H1 (cell line): ENCODE results near the gene PLCXD1.

Source experiments
- EP300 ChIP-seq, 2 experiments: IDR thresholded peaks; 1 replicate in 1 of 2; 2 replicates in 1 of 2; pipeline ENCODE4 v1.6.1; 2011 to 2012; ENCODE audit warnings: low read depth in 2 of 2, low read length in 2 of 2, mild to moderate bottlenecking in 2 of 2, borderline replicate concordance in 1 of 2, inconsistent platforms in 1 of 2, moderate library complexity in 1 of 2
- POLR2A ChIP-seq, 2 experiments: IDR thresholded peaks; 1 replicate in 1 of 2; 2 replicates in 1 of 2; pipeline ENCODE4 v1.6.1; 2011; ENCODE audit warnings: low read depth in 2 of 2, low read length in 2 of 2, mild to moderate bottlenecking in 2 of 2; ENCODE audit errors: control extremely low read depth in 1 of 2
- SIX5 ChIP-seq: IDR thresholded peaks from 2 replicates; pipeline ENCODE4 v1.6.1; 2011; ENCODE audit warnings: mild to moderate bottlenecking, low read depth, low read length
- SP1 ChIP-seq: IDR thresholded peaks from 2 replicates; pipeline ENCODE4 v1.6.1; 2011; ENCODE audit warnings: low read depth, low read length
- YY1 ChIP-seq: IDR thresholded peaks from 2 replicates; pipeline ENCODE4 v1.6.1; 2011; ENCODE audit warnings: low read depth, mild to moderate bottlenecking, low read length
- TF ChIP-seq, protein P1 (sequence below), 3 experiments: IDR thresholded peaks; 1 replicate in 2 of 3; 2 replicates in 1 of 3; pipeline versions ENCODE4 v1.5.1 to v1.6.1; 2011; ENCODE audit warnings: low read length in 3 of 3, mild to moderate bottlenecking in 3 of 3, inconsistent platforms in 2 of 3, low read depth in 1 of 3, moderate library complexity in 1 of 3; ENCODE audit not compliant: insufficient read depth in 1 of 3; ENCODE audit errors: control extremely low read depth in 1 of 3
- TF ChIP-seq, protein P2 (sequence below): IDR thresholded peaks from 2 replicates; pipeline ENCODE4 v1.6.1; 2012; ENCODE audit warnings: inconsistent platforms

DNA sequence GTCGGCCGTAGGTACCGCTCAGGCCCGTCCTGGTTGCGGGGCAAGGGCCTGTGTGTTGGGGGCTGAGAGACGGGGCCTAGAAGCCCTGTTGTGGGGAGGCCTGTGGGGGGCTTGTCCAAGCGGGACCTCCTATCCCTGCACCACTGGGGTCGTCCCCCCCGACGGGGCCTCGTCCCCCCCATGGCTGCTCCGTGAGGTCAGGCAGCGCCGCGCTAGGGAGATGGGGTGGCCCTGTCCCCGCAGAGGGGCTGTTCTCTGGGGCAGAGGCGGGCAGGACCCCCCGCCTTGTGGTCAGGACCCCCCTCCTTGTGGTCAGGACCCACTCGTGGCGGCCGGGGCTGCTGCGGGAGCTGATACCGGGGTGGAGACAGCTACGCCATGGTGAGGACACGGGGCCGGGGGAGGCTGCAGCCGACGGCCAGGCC lies 49.6 kb downstream of the PLCXD1 start:
- TF ChIP-seq, protein P1, sequence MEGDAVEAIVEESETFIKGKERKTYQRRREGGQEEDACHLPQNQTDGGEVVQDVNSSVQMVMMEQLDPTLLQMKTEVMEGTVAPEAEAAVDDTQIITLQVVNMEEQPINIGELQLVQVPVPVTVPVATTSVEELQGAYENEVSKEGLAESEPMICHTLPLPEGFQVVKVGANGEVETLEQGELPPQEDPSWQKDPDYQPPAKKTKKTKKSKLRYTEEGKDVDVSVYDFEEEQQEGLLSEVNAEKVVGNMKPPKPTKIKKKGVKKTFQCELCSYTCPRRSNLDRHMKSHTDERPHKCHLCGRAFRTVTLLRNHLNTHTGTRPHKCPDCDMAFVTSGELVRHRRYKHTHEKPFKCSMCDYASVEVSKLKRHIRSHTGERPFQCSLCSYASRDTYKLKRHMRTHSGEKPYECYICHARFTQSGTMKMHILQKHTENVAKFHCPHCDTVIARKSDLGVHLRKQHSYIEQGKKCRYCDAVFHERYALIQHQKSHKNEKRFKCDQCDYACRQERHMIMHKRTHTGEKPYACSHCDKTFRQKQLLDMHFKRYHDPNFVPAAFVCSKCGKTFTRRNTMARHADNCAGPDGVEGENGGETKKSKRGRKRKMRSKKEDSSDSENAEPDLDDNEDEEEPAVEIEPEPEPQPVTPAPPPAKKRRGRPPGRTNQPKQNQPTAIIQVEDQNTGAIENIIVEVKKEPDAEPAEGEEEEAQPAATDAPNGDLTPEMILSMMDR (IDR thresholded peaks at IDR 0.05; ENCODE audit: control extremely low read depth in 1 of 3, insufficient read depth in 1 of 3, low read depth in 1 of 3, low read length in 3 of 3), result no peak
- no peak for TF ChIP-seq EP300 (IDR thresholded peaks at IDR 0.05; ENCODE audit: borderline replicate concordance in 1 of 2, low read depth in 2 of 2, low read length in 2 of 2)
- TF ChIP-seq SP1, result no peak
- TF ChIP-seq POLR2A (IDR thresholded peaks at IDR 0.05; ENCODE audit: control extremely low read depth in 1 of 2, low read depth in 2 of 2, low read length in 2 of 2), result no peak
- TF ChIP-seq, protein P2, sequence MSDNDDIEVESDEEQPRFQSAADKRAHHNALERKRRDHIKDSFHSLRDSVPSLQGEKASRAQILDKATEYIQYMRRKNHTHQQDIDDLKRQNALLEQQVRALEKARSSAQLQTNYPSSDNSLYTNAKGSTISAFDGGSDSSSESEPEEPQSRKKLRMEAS, result no peak
- no peak for TF ChIP-seq YY1
- TF ChIP-seq SIX5, result no peak
